Loucy (cell line): ENCODE data around the gene TECTB.

Experiments
- CTCF ChIP-seq: fragments of 200-600 bp; sonication (generic); conservative IDR thresholded peaks from 2 replicates; pipeline ENCODE4 v1.5.1; 2014; ENCODE audit warnings: mild to moderate bottlenecking, antibody characterized with exemption, low read length
- EZH2phosphoT487 ChIP-seq: fragments of 200-600 bp; IDR thresholded peaks from 2 replicates; pipeline ENCODE4 v1.6.1; 2018; ENCODE audit warnings: antibody characterized with exemption, mild to moderate bottlenecking, moderate library complexity, borderline replicate concordance

DNA sequence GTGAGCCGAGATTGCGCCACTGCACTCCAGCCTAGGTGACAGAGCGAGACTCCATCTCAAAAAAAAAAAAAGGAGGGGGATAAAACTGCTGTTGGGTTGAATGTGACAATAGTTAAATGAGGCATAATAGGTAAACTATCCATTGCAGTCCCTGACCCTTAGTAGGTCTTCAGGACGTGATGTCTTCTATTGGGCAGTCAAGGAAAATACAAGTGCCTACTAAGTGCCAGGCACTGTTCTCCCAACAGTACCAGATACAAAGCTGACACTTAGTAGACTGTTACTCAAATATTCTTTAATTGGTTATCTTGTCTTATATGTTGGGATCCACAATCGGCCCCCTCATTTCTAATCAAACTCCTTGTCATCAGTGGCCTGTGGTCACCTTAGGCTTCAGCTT is 63.6 kb downstream of the TECTB start:
- no peak for TF ChIP-seq CTCF
- no peak for TF ChIP-seq EZH2phosphoT487
